Measurements from ENCODE around the gene GTF2H3.
"Not testable (repeated sequence)": the region's sequence is repeated elsewhere in the genome, so short reads cannot be mapped to it uniquely, and the experiment has no call there.

Gene GTF2H3

GRCh38 chr12:123599721-123600120 lies 33.9 kb upstream of the GTF2H3 start:
- no peak for TF ChIP-seq CTCF (IDR thresholded peaks at IDR 0.05; ENCODE audit: insufficient read depth, low read depth, low read length, missing control alignments)
- no peak for DNase-seq (ENCODE audit: low read depth)
- H3K4me3 ChIP-seq (ENCODE audit: low read depth, low read length), result no peak overlapping the region

- peak; percentile 18 for TF ChIP-seq CTCF (IDR thresholded peaks at IDR 0.05; ENCODE audit: insufficient read depth, low read depth, low read length, missing control alignments)
- DNase-seq (ENCODE audit: low read depth), result peak; percentile 93
- peak within 1 kb of the TSS; percentile 97 for H3K4me3 ChIP-seq (ENCODE audit: low read depth, low read length)
Measured at GRCh38 chr12:123601602-123602489, 31.8 kb upstream of the GTF2H3 start, which contains the start of gene DDX55. Gene DDX55, plus strand, starts transcription at chr12:123602099. Its CDS starts 50 bp downstream, at chr12:123602149.

GRCh38 chr12:123602651-123603195 lies 30.9 kb upstream of the GTF2H3 start:
- TF ChIP-seq CTCF (IDR thresholded peaks at IDR 0.05; ENCODE audit: insufficient read depth, low read depth, low read length, missing control alignments), result no peak
- peak overlapping the region; percentile 97 for H3K4me3 ChIP-seq (ENCODE audit: low read depth, low read length)
- DNase-seq (ENCODE audit: low read depth), result peak; percentile 47

- DNase-seq (ENCODE audit: low read depth); H3K4me3 ChIP-seq (ENCODE audit: low read depth, low read length): not testable (repeated sequence)
Measured at GRCh38 chr12:123603495-123603894, 30.1 kb upstream of the GTF2H3 start.

- no peak for DNase-seq (ENCODE audit: low read depth)
- no peak overlapping the region for H3K4me3 ChIP-seq (ENCODE audit: low read depth, low read length)
- TF ChIP-seq CTCF (IDR thresholded peaks at IDR 0.05; ENCODE audit: insufficient read depth, low read depth, low read length, missing control alignments), result no peak
Measured at GRCh38 chr12:123607756-123608155, 25.9 kb upstream of the GTF2H3 start.

GRCh38 chr12:123608182-123608581 lies 25.4 kb upstream of the GTF2H3 start:
- H3K4me3 ChIP-seq (ENCODE audit: low read depth, low read length), result no peak overlapping the region
- DNase-seq (ENCODE audit: low read depth), result no peak
- no peak for TF ChIP-seq CTCF (IDR thresholded peaks at IDR 0.05; ENCODE audit: insufficient read depth, low read depth, low read length, missing control alignments)

GRCh38 chr12:123614110-123614509 lies 19.5 kb upstream of the GTF2H3 start:
- DNase-seq (ENCODE audit: low read depth), result no peak
- TF ChIP-seq CTCF (IDR thresholded peaks at IDR 0.05; ENCODE audit: insufficient read depth, low read depth, low read length, missing control alignments), result no peak
- no peak overlapping the region for H3K4me3 ChIP-seq (ENCODE audit: low read depth, low read length)

Measured in GM12865 (cell line).